IPS-15b (cell line): Measurements from ENCODE around the gene UBE4B.

Experiments used
- H3K27me3 ChIP-seq: one replicate; pipeline ENCODE4 v1.6.1; 2013; ENCODE audit warnings: low read length; ENCODE audit not compliant: control insufficient read depth, insufficient read depth
- H3K36me3 ChIP-seq: one replicate; pipeline ENCODE4 v1.6.1; 2013; ENCODE audit warnings: low read length; ENCODE audit not compliant: control insufficient read depth, insufficient read depth
- H3K4me1 ChIP-seq: one replicate; pipeline ENCODE4 v1.6.1; 2013; ENCODE audit warnings: mild to moderate bottlenecking, low read length; ENCODE audit not compliant: control insufficient read depth, insufficient read depth
- H3K4me3 ChIP-seq: one replicate; pipeline ENCODE4 v1.5.1; 2013; ENCODE audit warnings: low read depth, low read length
- H3K9ac ChIP-seq: one replicate; pipeline ENCODE4 v1.6.1; 2013; ENCODE audit warnings: low read depth, mild to moderate bottlenecking, low read length
- H3K9me3 ChIP-seq: one replicate; pipeline ENCODE4 v1.6.1; 2013; ENCODE audit warnings: mild to moderate bottlenecking, low read length; ENCODE audit not compliant: control insufficient read depth, insufficient read depth

UBE4B gene

GRCh38 chr1:10208537-10208936 lies 175.8 kb downstream of the UBE4B start:
- Histone ChIP-seq H3K9ac (no peak overlapping the region), H3K9me3 (no peaks in the 10 kb centered on the region), H3K27me3 (no peaks in the 10 kb centered on the region), H3K4me3 (no peak overlapping the region), H3K4me1 (peaks cover 12% of the 10 kb centered on the region), H3K36me3 (no peaks in the 10 kb centered on the region)

- H3K27me3 ChIP-seq, result no peaks in the 10 kb centered on the region
- H3K9ac ChIP-seq, result peak overlapping the region; percentile 79
- no peaks in the 10 kb centered on the region for H3K9me3 ChIP-seq
- no peaks in the 10 kb centered on the region for H3K36me3 ChIP-seq
- peaks cover 12% of the 10 kb centered on the region for H3K4me1 ChIP-seq
- peak overlapping the region; percentile 85 for H3K4me3 ChIP-seq
These were observed 176.8 kb downstream of the UBE4B start for GRCh38 chr1:10209590-10209904.

GRCh38 chr1:10209905-10210810 lies 177.4 kb downstream of the UBE4B start, which contains the start of gene KIF1B:
Gene KIF1B, plus strand, starts transcription at chr1:10210570. Its CDS starts 21,759 bp downstream, at chr1:10232329.
- H3K9ac ChIP-seq, result peak within 1 kb of the TSS; percentile 89
- H3K9me3 ChIP-seq, result no peaks in the 10 kb centered on the region
- peaks cover 12% of the 10 kb centered on the region for H3K4me1 ChIP-seq
- H3K36me3 ChIP-seq, result no peaks in the 10 kb centered on the region
- no peaks in the 10 kb centered on the region for H3K27me3 ChIP-seq
- peak within 1 kb of the TSS; percentile 96 for H3K4me3 ChIP-seq

- peak overlapping the region; percentile 96 for H3K4me3 ChIP-seq
- H3K27me3 ChIP-seq, result no peaks in the 10 kb centered on the region
- H3K9me3 ChIP-seq, result no peaks in the 10 kb centered on the region
- peak overlapping the region; percentile 89 for H3K9ac ChIP-seq
- peaks cover 12% of the 10 kb centered on the region for H3K4me1 ChIP-seq
- no peaks in the 10 kb centered on the region for H3K36me3 ChIP-seq
These were observed 178.4 kb downstream of the UBE4B start for GRCh38 chr1:10210841-10211804.

GRCh38 chr1:10211805-10212410 lies 179.2 kb downstream of the UBE4B start:
- Histone ChIP-seq H3K36me3 (no peaks in the 10 kb centered on the region), H3K4me1 (peaks cover 12% of the 10 kb centered on the region), H3K4me3 (peak overlapping the region; percentile 96), H3K9me3 (no peaks in the 10 kb centered on the region), H3K27me3 (no peaks in the 10 kb centered on the region), H3K9ac (no peak overlapping the region)

- H3K27me3 ChIP-seq, result no peaks in the 10 kb centered on the region
- peaks cover 12% of the 10 kb centered on the region for H3K4me1 ChIP-seq
- peak overlapping the region; percentile 96 for H3K4me3 ChIP-seq
- no peaks in the 10 kb centered on the region for H3K36me3 ChIP-seq
- no peaks in the 10 kb centered on the region for H3K9me3 ChIP-seq
- H3K9ac ChIP-seq, result no peak overlapping the region
These were observed 179.7 kb downstream of the UBE4B start for GRCh38 chr1:10212476-10212875.

- no peaks in the 10 kb centered on the region for H3K9me3 ChIP-seq
- peaks cover 12% of the 10 kb centered on the region for H3K4me1 ChIP-seq
- H3K9ac ChIP-seq, result peak overlapping the region; percentile 17
- no peak overlapping the region for H3K4me3 ChIP-seq
- no peaks in the 10 kb centered on the region for H3K36me3 ChIP-seq
- no peaks in the 10 kb centered on the region for H3K27me3 ChIP-seq
These were observed 180.5 kb downstream of the UBE4B start for GRCh38 chr1:10213186-10213705.

GRCh38 chr1:10216090-10216749 lies 183.5 kb downstream of the UBE4B start:
- Histone ChIP-seq H3K4me3 (no peak overlapping the region), H3K9ac (no peak overlapping the region)

GRCh38 chr1:10217748-10218441 lies 185.1 kb downstream of the UBE4B start:
- no peak overlapping the region for H3K9ac ChIP-seq
- no peaks in the 10 kb centered on the region for H3K9me3 ChIP-seq
- no peaks in the 10 kb centered on the region for H3K36me3 ChIP-seq
- peaks cover 5% of the 10 kb centered on the region for H3K4me1 ChIP-seq
- no peaks in the 10 kb centered on the region for H3K27me3 ChIP-seq
- no peak overlapping the region for H3K4me3 ChIP-seq

More at GRCh38 chr1:10216090-10216749, 183.5 kb downstream of the UBE4B start:
- Histone ChIP-seq H3K36me3 (no peaks in the 10 kb centered on the region), H3K9me3 (no peaks in the 10 kb centered on the region), H3K27me3 (no peaks in the 10 kb centered on the region), H3K4me1 (peaks cover 8% of the 10 kb centered on the region)

- no peaks in the 10 kb centered on the region for H3K36me3 ChIP-seq
- no peak overlapping the region for H3K4me3 ChIP-seq
- no peak overlapping the region for H3K9ac ChIP-seq
- no peaks in the 10 kb centered on the region for H3K9me3 ChIP-seq
- no peaks in the 10 kb centered on the region for H3K4me1 ChIP-seq
- H3K27me3 ChIP-seq, result no peaks in the 10 kb centered on the region
These were observed 187.4 kb downstream of the UBE4B start for GRCh38 chr1:10220200-10220599.
